ENCODE results near the gene ARL9. TPM values are rescaled to one million over a fixed set of nuclear protein-coding genes. Genes with fewer than 3 reads are reported as not detected.

The ARL9 gene
- polyA plus RNA-seq, 1 donor from 2014 or later: 0.11 TPM

DNA sequence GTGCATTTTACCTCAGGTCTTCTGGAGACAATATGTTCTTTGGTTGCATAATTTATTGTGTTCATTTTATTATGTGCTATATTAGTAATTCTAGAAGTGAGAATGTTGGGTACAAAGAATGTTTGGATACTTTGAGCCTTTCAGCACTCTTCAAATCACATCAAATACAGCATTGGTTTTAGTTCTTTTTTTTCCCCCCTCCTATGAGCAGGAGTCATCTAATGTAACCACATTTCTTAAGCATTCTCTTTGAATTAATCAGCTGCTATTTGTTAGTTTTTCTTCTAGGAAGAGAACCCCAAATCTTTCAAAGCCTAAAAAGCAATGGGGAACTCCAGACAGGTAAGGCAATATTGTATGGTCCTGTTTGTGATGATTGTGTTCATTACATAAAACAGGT, 46.7 kb downstream of the ARL9 start (continued):
- TF ChIP-seq, protein P1, sequence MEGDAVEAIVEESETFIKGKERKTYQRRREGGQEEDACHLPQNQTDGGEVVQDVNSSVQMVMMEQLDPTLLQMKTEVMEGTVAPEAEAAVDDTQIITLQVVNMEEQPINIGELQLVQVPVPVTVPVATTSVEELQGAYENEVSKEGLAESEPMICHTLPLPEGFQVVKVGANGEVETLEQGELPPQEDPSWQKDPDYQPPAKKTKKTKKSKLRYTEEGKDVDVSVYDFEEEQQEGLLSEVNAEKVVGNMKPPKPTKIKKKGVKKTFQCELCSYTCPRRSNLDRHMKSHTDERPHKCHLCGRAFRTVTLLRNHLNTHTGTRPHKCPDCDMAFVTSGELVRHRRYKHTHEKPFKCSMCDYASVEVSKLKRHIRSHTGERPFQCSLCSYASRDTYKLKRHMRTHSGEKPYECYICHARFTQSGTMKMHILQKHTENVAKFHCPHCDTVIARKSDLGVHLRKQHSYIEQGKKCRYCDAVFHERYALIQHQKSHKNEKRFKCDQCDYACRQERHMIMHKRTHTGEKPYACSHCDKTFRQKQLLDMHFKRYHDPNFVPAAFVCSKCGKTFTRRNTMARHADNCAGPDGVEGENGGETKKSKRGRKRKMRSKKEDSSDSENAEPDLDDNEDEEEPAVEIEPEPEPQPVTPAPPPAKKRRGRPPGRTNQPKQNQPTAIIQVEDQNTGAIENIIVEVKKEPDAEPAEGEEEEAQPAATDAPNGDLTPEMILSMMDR (IDR thresholded peaks at IDR 0.05; ENCODE audit: poor library complexity, severe bottlenecking): no peak
- TF ChIP-seq TAF1 (IDR thresholded peaks at IDR 0.05; ENCODE audit: low read depth) (no peak), EP300 (conservative IDR thresholded peaks at IDR 0.05; ENCODE audit: poor library complexity, severe bottlenecking) (no peak)

DNA sequence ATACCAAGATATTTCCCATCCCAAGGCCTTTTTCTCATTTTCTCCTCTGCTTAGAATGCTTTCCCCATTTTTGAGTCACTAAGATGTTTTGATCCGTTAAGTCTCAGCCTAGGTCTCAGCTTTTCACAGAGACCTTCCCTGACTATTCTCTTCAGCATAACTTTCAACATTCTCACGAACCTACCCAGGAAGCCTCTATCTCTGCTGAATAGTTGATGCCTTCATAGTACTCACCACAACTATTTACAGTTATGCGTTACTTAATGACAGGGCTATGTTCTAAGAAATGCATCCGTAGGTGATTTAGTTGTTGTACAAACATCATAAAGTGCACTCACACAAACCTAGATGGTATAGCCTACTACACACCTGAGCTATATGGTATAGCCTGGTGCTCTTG, 64.5 kb downstream of the ARL9 start:
- TF ChIP-seq MXI1 (conservative IDR thresholded peaks at IDR 0.05; ENCODE audit: poor library complexity, severe bottlenecking): no peak
- TF ChIP-seq RAD21 (conservative IDR thresholded peaks at IDR 0.05): no peak
- TF ChIP-seq EZH2 (IDR thresholded peaks at IDR 0.05; ENCODE audit: borderline replicate concordance, insufficient read depth, low read length, poor library complexity, severe bottlenecking): no peak
- TF ChIP-seq EP300 (conservative IDR thresholded peaks at IDR 0.05; ENCODE audit: poor library complexity, severe bottlenecking): no peak
- TF ChIP-seq, protein P1 (IDR thresholded peaks at IDR 0.05; ENCODE audit: poor library complexity, severe bottlenecking): no peak
- TF ChIP-seq TAF1 (IDR thresholded peaks at IDR 0.05; ENCODE audit: low read depth): no peak
- no peak for TF ChIP-seq SMC3 (conservative IDR thresholded peaks at IDR 0.05; ENCODE audit: poor library complexity)
- TF ChIP-seq, protein P2, sequence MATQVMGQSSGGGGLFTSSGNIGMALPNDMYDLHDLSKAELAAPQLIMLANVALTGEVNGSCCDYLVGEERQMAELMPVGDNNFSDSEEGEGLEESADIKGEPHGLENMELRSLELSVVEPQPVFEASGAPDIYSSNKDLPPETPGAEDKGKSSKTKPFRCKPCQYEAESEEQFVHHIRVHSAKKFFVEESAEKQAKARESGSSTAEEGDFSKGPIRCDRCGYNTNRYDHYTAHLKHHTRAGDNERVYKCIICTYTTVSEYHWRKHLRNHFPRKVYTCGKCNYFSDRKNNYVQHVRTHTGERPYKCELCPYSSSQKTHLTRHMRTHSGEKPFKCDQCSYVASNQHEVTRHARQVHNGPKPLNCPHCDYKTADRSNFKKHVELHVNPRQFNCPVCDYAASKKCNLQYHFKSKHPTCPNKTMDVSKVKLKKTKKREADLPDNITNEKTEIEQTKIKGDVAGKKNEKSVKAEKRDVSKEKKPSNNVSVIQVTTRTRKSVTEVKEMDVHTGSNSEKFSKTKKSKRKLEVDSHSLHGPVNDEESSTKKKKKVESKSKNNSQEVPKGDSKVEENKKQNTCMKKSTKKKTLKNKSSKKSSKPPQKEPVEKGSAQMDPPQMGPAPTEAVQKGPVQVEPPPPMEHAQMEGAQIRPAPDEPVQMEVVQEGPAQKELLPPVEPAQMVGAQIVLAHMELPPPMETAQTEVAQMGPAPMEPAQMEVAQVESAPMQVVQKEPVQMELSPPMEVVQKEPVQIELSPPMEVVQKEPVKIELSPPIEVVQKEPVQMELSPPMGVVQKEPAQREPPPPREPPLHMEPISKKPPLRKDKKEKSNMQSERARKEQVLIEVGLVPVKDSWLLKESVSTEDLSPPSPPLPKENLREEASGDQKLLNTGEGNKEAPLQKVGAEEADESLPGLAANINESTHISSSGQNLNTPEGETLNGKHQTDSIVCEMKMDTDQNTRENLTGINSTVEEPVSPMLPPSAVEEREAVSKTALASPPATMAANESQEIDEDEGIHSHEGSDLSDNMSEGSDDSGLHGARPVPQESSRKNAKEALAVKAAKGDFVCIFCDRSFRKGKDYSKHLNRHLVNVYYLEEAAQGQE (IDR thresholded peaks at IDR 0.05; ENCODE audit: borderline replicate concordance): no peak
- no peak for TF ChIP-seq POLR2AphosphoS5 (IDR thresholded peaks at IDR 0.05)
- Histone ChIP-seq H3K4me2 (ENCODE audit: low read length) (no peak overlapping the region), H3K9ac (ENCODE audit: low read length) (no peak overlapping the region), H4K20me1 (ENCODE audit: insufficient read depth) (no peaks in the 10 kb centered on the region), H3K9me3 (ENCODE audit: low read length) (no peaks in the 10 kb centered on the region), H3F3A (ENCODE audit: insufficient read depth, low read length, poor library complexity, severe bottlenecking) (no peaks in the 10 kb centered on the region), H3K9me2 (ENCODE audit: insufficient read depth, low read length) (no peaks in the 10 kb centered on the region), H3K4me3 (ENCODE audit: low read length) (no peak overlapping the region), H3K79me2 (replicated peaks; ENCODE audit: insufficient read depth, low read length) (no peaks in the 10 kb centered on the region), H3K27me3 (ENCODE audit: insufficient read depth, low read depth, low read length) (no peaks in the 10 kb centered on the region), H3K27ac (ENCODE audit: low read length) (no peak overlapping the region), H3K36me3 (ENCODE audit: insufficient read depth, low read length) (no peaks in the 10 kb centered on the region), H2AFZ (ENCODE audit: low read depth, low read length) (no peak overlapping the region)

Other genes starting within 250 kb of the ARL9 start
- 21.6 and 21.8 TPM in 2 replicates for gene AASDH, start 118.3 kb upstream of the ARL9 start, polyA plus RNA-seq
- gene PPAT, start 70.2 kb upstream of the ARL9 start, polyA plus RNA-seq: 20.5 and 22.5 TPM in 2 replicates
- gene PAICS, start 69.5 kb upstream of the ARL9 start, polyA plus RNA-seq: 18.4 and 24.4 TPM in 2 replicates
- 57.0 and 65.2 TPM in 2 replicates for gene SRP72, start 38.2 kb upstream of the ARL9 start, polyA plus RNA-seq
- 0.62 and 2.0 TPM in 2 replicates for gene HOPX, start 175.5 kb downstream of the ARL9 start, polyA plus RNA-seq